Colonic mucosa (tissue), 4 donors: ENCODE data around the gene SON. TPM values are rescaled to one million over a fixed set of nuclear protein-coding genes. Genes with fewer than 3 reads are reported as not detected.
"Not testable (repeated sequence)": the region's sequence is repeated elsewhere in the genome, so short reads cannot be mapped to it uniquely, and the experiment has no call there.

Experiments used
- DNase-seq: peaks from one replicate; pipeline ENCODE4 v3.0.0-alpha.2; 2020
- H3K27ac ChIP-seq: fragments of 200-600 bp; one replicate; pipeline ENCODE4 v1.8.0; 2021
- H3K27me3 ChIP-seq: fragments of 200-600 bp; one replicate; pipeline ENCODE4 v1.8.0; 2021
- H3K36me3 ChIP-seq: fragments of 200-600 bp; one replicate; pipeline ENCODE4 v1.8.0; 2021
- H3K4me1 ChIP-seq: fragments of 200-600 bp; one replicate; pipeline ENCODE4 v1.8.0; 2021; ENCODE audit warnings: mild to moderate bottlenecking
- H3K4me3 ChIP-seq: fragments of 200-600 bp; one replicate; pipeline ENCODE4 v1.8.0; 2021
- H3K9ac ChIP-seq, 2 donors: one replicate each; pipeline ENCODE4 v1.7.0; 2013; ENCODE audit warnings: control low read depth in 2 of 2, low read depth in 2 of 2, low read length in 2 of 2
- H3K9me3 ChIP-seq: fragments of 200-600 bp; one replicate; pipeline ENCODE4 v1.8.0; 2021
- CTCF ChIP-seq: fragments of 200-600 bp; IDR thresholded peaks from one replicate; pipeline ENCODE4 v1.8.0; 2022; ENCODE audit warnings: antibody characterized with exemption, mild to moderate bottlenecking
- intact Hi-C: fragments of 100-400 bp; cut with DNase I; formaldehyde crosslinking; loops from one replicate; pipeline ENCODE4 v1.14.1; 2022
- total RNA-seq, 2 donors: library from RNA; stranded (reverse); fragmentation: NEBNext Ultra II Directional in 1 of 2; extraction: Animal tissue kit (Norgen Biotek cat#: 25700) in 1 of 2; gene quantifications; one replicate each; pipeline ENCODE4 v1.2.1, GENCODE V29; 2021
- donor health status: healthy.
- donor health status: DM: no; HTN: no; CAD: no.
- donor health status: DM: no; HTN: no; CAD: no.

SON gene
- 100 to 1,000 TPM; 190 to 213 TPM for total RNA-seq

GRCh38 chr21:33542640-33543504, at the start of gene SON:
Gene SON, plus strand, starts transcription at chr21:33543038. Its CDS starts 55 bp downstream, at chr21:33543093.
- Histone ChIP-seq H3K27ac (peak within 1 kb of the TSS; percentile 99), H3K9ac (peak within 1 kb of the TSS; percentile 93 to 99), H3K27me3 (no peaks in the 10 kb centered on the region), H3K9me3 (no peaks in the 10 kb centered on the region), H3K4me1 (peaks cover 10% of the 10 kb centered on the region), H3K4me3 (peak within 1 kb of the TSS; percentile 59), H3K36me3 (no peaks in the 10 kb centered on the region)
- DNase-seq = peak; percentile 99
- intact Hi-C loops = loop anchor here (5.0 kb wide), 2 partner anchors 44 to 61 kb away; partner anchors contain the start of gene DONSON
- no peak for TF ChIP-seq CTCF

- no peak for DNase-seq
- no peak overlapping the region for H3K9ac ChIP-seq
- H3K36me3 ChIP-seq = no peaks in the 10 kb centered on the region
- intact Hi-C loops = no loop called here
- TF ChIP-seq CTCF = no peak
- H3K27ac ChIP-seq = no peak overlapping the region
- no peaks in the 10 kb centered on the region for H3K27me3 ChIP-seq
- H3K9me3 ChIP-seq = no peaks in the 10 kb centered on the region
- no peaks in the 10 kb centered on the region for H3K4me1 ChIP-seq
- H3K4me3 ChIP-seq = no peak overlapping the region
Measured at GRCh38 chr21:33493756-33494155, 49.1 kb upstream of the SON start.

- no peak for DNase-seq
- H3K4me1 ChIP-seq = no peaks in the 10 kb centered on the region
- H3K9ac ChIP-seq = no peak overlapping the region
Measured at GRCh38 chr21:33495743-33496142, 47.1 kb upstream of the SON start.

GRCh38 chr21:33496345-33496744, 46.5 kb upstream of the SON start:
- no peak for TF ChIP-seq CTCF
- no peak overlapping the region for H3K27ac ChIP-seq
- H3K9me3 ChIP-seq = no peaks in the 10 kb centered on the region
- no peak for DNase-seq
- H3K27me3 ChIP-seq = no peaks in the 10 kb centered on the region
- no peaks in the 10 kb centered on the region for H3K4me1 ChIP-seq
- intact Hi-C loops = no loop called here
- no peaks in the 10 kb centered on the region for H3K36me3 ChIP-seq
- no peak overlapping the region for H3K4me3 ChIP-seq
- H3K9ac ChIP-seq = no peak overlapping the region

More at GRCh38 chr21:33495743-33496142, 47.1 kb upstream of the SON start:
- intact Hi-C loops = no loop called here
- no peak overlapping the region for H3K4me3 ChIP-seq
- H3K27me3 ChIP-seq = no peaks in the 10 kb centered on the region
- TF ChIP-seq CTCF = no peak
- no peaks in the 10 kb centered on the region for H3K36me3 ChIP-seq
- no peak overlapping the region for H3K27ac ChIP-seq
- H3K9me3 ChIP-seq = no peaks in the 10 kb centered on the region

GRCh38 chr21:33505833-33506232, 37.0 kb upstream of the SON start:
- Histone ChIP-seq H3K4me3 (no peak overlapping the region), H3K27me3 (no peaks in the 10 kb centered on the region), H3K36me3 (no peaks in the 10 kb centered on the region), H3K4me1 (no peaks in the 10 kb centered on the region), H3K9ac (no peak overlapping the region), H3K27ac (no peak overlapping the region), H3K9me3 (no peaks in the 10 kb centered on the region)
- intact Hi-C loops = no loop called here
- no peak for DNase-seq
- no peak for TF ChIP-seq CTCF

GRCh38 chr21:33507003-33507402, 35.8 kb upstream of the SON start:
- DNase-seq, intact Hi-C loops, H3K36me3 ChIP-seq: not testable (repeated sequence)

More at GRCh38 chr21:33507003-33507402, 35.8 kb upstream of the SON start:
- H3K4me1 ChIP-seq, H3K9me3 ChIP-seq, H3K27ac ChIP-seq, H3K4me3 ChIP-seq, H3K9ac ChIP-seq, H3K27me3 ChIP-seq: not testable (repeated sequence)
